H1 (cell line): ENCODE data around the gene MYD88. TPM values are rescaled to one million over a fixed set of nuclear protein-coding genes. Genes with fewer than 3 reads are reported as not detected.

Experiments
- CTCF ChIA-PET: fragments of 300-600 bp; sonication (Branson Sonifier 250); formaldehyde crosslinking; loops from one replicate; lab custom pipeline; 2021; ENCODE audit not compliant: partially characterized antibody; lab: Charles Lee
- POLR2A ChIA-PET: fragments of 300-600 bp; sonication (Branson Sonifier 250); formaldehyde crosslinking; loops from one replicate; lab custom pipeline; 2021; ENCODE audit warnings: inconsistent platforms; ENCODE audit not compliant: partially characterized antibody; lab: Charles Lee
- DNase-seq, 2 experiments: peaks; one replicate each; pipeline versions ENCODE4 v3.0.0 to v3.0.0-alpha.2; 2010 to 2022; ENCODE audit warnings: low spot score in 2 of 2, low read depth in 1 of 2, mixed read lengths in 1 of 2
- FAIRE-seq: peaks from 2 replicates; lab custom pipeline; 2011; peaks lifted over from hg19 to GRCh38; lab: Jason Lieb, UNC
- H2AFZ ChIP-seq: 2 replicates; pipeline ENCODE4 v1.8.1; 2012; ENCODE audit warnings: low read length, inconsistent platforms
- H2AK5ac ChIP-seq: 2 replicates; pipeline ENCODE4 v1.6.1; 2013; ENCODE audit warnings: low read depth, low read length
- H2BK120ac ChIP-seq: replicated peaks from 2 replicates; pipeline ENCODE3; 2013; ENCODE audit warnings: low read depth, low read length, inconsistent platforms
- H2BK12ac ChIP-seq: 2 replicates; pipeline ENCODE4 v1.6.1; 2013; ENCODE audit warnings: low read depth, low read length
- H2BK15ac ChIP-seq: 2 replicates; pipeline ENCODE4 v1.6.1; 2013; ENCODE audit warnings: low read length
- H2BK20ac ChIP-seq: 2 replicates; pipeline ENCODE4 v1.6.1; 2013; ENCODE audit warnings: low read length
- H2BK5ac ChIP-seq: 2 replicates; pipeline ENCODE4 v1.6.1; 2013; ENCODE audit warnings: low read depth, low read length
- H3K14ac ChIP-seq: 2 replicates; pipeline ENCODE4 v1.6.1; 2013; ENCODE audit warnings: inconsistent platforms; ENCODE audit not compliant: insufficient read length
- H3K18ac ChIP-seq: 2 replicates; pipeline ENCODE4 v1.6.1; 2013; ENCODE audit warnings: low read length; ENCODE audit errors: extremely low read depth
- H3K23ac ChIP-seq: 2 replicates; pipeline ENCODE4 v1.6.1; 2013; ENCODE audit warnings: inconsistent platforms; ENCODE audit not compliant: insufficient read length
- H3K23me2 ChIP-seq: 2 replicates; pipeline ENCODE4 v1.6.1; 2013; ENCODE audit warnings: low read depth, low read length
- H3K27ac ChIP-seq: 2 replicates; pipeline ENCODE4 v1.6.1; 2011; ENCODE audit warnings: low read depth, low read length, inconsistent platforms
- H3K27me3 ChIP-seq, 4 experiments: replicated peaks in 1 of 4; 1 replicate in 1 of 4; 2 replicates in 3 of 4; pipeline versions ENCODE4 v1.6.1 to v1.8.1; 2011 to 2013; ENCODE audit warnings: low read length in 3 of 4, mild to moderate bottlenecking in 3 of 4, inconsistent platforms in 2 of 4, mixed read lengths in 2 of 4, moderate library complexity in 1 of 4; ENCODE audit not compliant: control insufficient read depth in 3 of 4, insufficient read depth in 3 of 4; ENCODE audit errors: extremely low read depth in 1 of 4
- H3K36me3 ChIP-seq, 4 experiments: 2 replicates each; pipeline versions ENCODE4 v1.6.1 to v1.8.1; 2011 to 2013; ENCODE audit warnings: mild to moderate bottlenecking in 4 of 4, low read length in 3 of 4, moderate library complexity in 2 of 4, control low read depth in 1 of 4, inconsistent platforms in 1 of 4; ENCODE audit not compliant: insufficient read depth in 4 of 4, control insufficient read depth in 2 of 4
- H3K4ac ChIP-seq: replicated peaks from 2 replicates; pipeline ENCODE3; 2013; ENCODE audit warnings: low read length, low read depth, mixed read lengths, inconsistent platforms; ENCODE audit not compliant: insufficient read length
- H3K4me1 ChIP-seq, 4 experiments: replicated peaks in 1 of 4; 1 replicate in 1 of 4; 2 replicates in 3 of 4; pipeline versions ENCODE4 v1.6.1 to v1.8.1; 2011 to 2013; ENCODE audit warnings: low read length in 3 of 4, inconsistent platforms in 2 of 4, mixed read lengths in 1 of 4; ENCODE audit not compliant: insufficient read depth in 4 of 4, control insufficient read depth in 3 of 4
- H3K4me2 ChIP-seq, 2 experiments: 2 replicates each; pipeline versions ENCODE4 v1.6.1 to v1.8.1; 2011 to 2013; ENCODE audit warnings: low read depth in 2 of 2, low read length in 2 of 2, control low read depth in 1 of 2, inconsistent platforms in 1 of 2, mild to moderate bottlenecking in 1 of 2; ENCODE audit not compliant: insufficient read depth in 1 of 2
- H3K4me3 ChIP-seq, 4 experiments: fragments of 200-600, 300-600 bp in 1 of 4; sonication (generic), shearing (Covaris generic), sonication (Bioruptor Twin) in 1 of 4; 2 replicates each; pipeline versions ENCODE4 v1.5.1 to v1.8.1; 2011 to 2016; ENCODE audit warnings: low read length in 4 of 4, low read depth in 3 of 4, control low read depth in 2 of 4, inconsistent platforms in 2 of 4, mild to moderate bottlenecking in 2 of 4, mixed read lengths in 1 of 4, moderate library complexity in 1 of 4; ENCODE audit not compliant: insufficient read depth in 2 of 4; ENCODE audit errors: extremely low read depth in 1 of 4
- H3K56ac ChIP-seq: replicated peaks from 2 replicates; pipeline ENCODE3; 2013; ENCODE audit warnings: low read depth, mild to moderate bottlenecking, mixed read lengths, low read length, inconsistent platforms; ENCODE audit not compliant: insufficient read length
- H3K79me1 ChIP-seq: 2 replicates; pipeline ENCODE4 v1.6.1; 2013; ENCODE audit warnings: low read depth, low read length, control low read depth
- H3K79me2 ChIP-seq, 2 experiments: 2 replicates each; pipeline versions ENCODE4 v1.6.1 to v1.8.1; 2012 to 2013; ENCODE audit warnings: low read length in 2 of 2, mild to moderate bottlenecking in 2 of 2, inconsistent platforms in 1 of 2; ENCODE audit not compliant: insufficient read depth in 2 of 2, control insufficient read depth in 1 of 2
- H3K9ac ChIP-seq, 4 experiments: replicated peaks in 1 of 4; 1 replicate in 1 of 4; 2 replicates in 3 of 4; pipeline versions ENCODE4 v1.6.1 to v1.8.1; 2011 to 2013; ENCODE audit warnings: low read depth in 3 of 4, low read length in 3 of 4, control low read depth in 2 of 4, mild to moderate bottlenecking in 2 of 4, moderate library complexity in 2 of 4, inconsistent platforms in 1 of 4; ENCODE audit errors: extremely low read depth in 1 of 4
- H3K9me3 ChIP-seq, 2 experiments: 2 replicates each; pipeline versions ENCODE4 v1.6.1 to v1.8.1; 2012 to 2013; ENCODE audit warnings: mild to moderate bottlenecking in 2 of 2, moderate library complexity in 2 of 2, control low read depth in 1 of 2, inconsistent platforms in 1 of 2, low read depth in 1 of 2, low read length in 1 of 2, mixed read lengths in 1 of 2; ENCODE audit not compliant: insufficient read depth in 2 of 2
- H4K20me1 ChIP-seq, 2 experiments: replicated peaks in 1 of 2; 2 replicates each; pipeline versions ENCODE3 to v1.8.1; 2011 to 2013; ENCODE audit warnings: inconsistent platforms in 2 of 2, low read length in 2 of 2, mild to moderate bottlenecking in 1 of 2; ENCODE audit not compliant: insufficient read depth in 2 of 2, control insufficient read depth in 1 of 2
- H4K5ac ChIP-seq: 2 replicates; pipeline ENCODE4 v1.6.1; 2013; ENCODE audit warnings: low read length, low read depth, mixed read lengths, inconsistent platforms; ENCODE audit not compliant: insufficient read length
- H4K8ac ChIP-seq: 2 replicates; pipeline ENCODE4 v1.8.0; 2013; ENCODE audit warnings: mild to moderate bottlenecking, moderate library complexity, low read length, inconsistent platforms; ENCODE audit not compliant: insufficient read depth; ENCODE audit errors: extremely low read depth
- H4K91ac ChIP-seq: replicated peaks from 2 replicates; pipeline ENCODE3; 2013; ENCODE audit warnings: low read length, mixed read lengths, inconsistent platforms; ENCODE audit not compliant: insufficient read length
- ATF3 ChIP-seq: IDR thresholded peaks from 2 replicates; pipeline ENCODE4 v1.6.1; 2011; ENCODE audit warnings: low read depth, mild to moderate bottlenecking, low read length; ENCODE audit not compliant: insufficient read depth
- BACH1 ChIP-seq: IDR thresholded peaks from 2 replicates; pipeline ENCODE4 v1.6.1; 2012; ENCODE audit warnings: low read length, improper control_type of control experiment
- FOSL1 ChIP-seq: IDR thresholded peaks from 2 replicates; pipeline ENCODE4 v1.6.1; 2011; ENCODE audit warnings: mild to moderate bottlenecking, low read depth, low read length, moderate library complexity; ENCODE audit not compliant: insufficient read depth
- WGBS, 2 experiments: shearing (Covaris generic) in 1 of 2; methylation state at CpG; one replicate each; pipeline versions ENCODE4 v1.1.6 to v1.1.7; 2013 to 2015; ENCODE audit warnings: low lambda C conversion rate in 2 of 2, mixed read lengths in 2 of 2, inconsistent platforms in 1 of 2, low coverage in 1 of 2, missing lambda C conversion rate in 1 of 2; ENCODE audit not compliant: insufficient replicate concordance in 2 of 2, insufficient coverage in 1 of 2, insufficient read length in 1 of 2; ENCODE audit errors: extremely low coverage in 1 of 2, missing lambda C conversion rate in 1 of 2; 5-methylcytosine and 5-hydroxymethylcytosine counted together
- polyA plus RNA-seq, 7 experiments: library from polyadenylated mRNA; depleted of rRNA in 3 of 7; stranded (reverse) in 5 of 7; unstranded in 2 of 7; fragments of >200 nt in 5 of 7; fragments of 200-250 nt in 2 of 7; gene quantifications; 1 replicate in 5 of 7; 2 replicates in 1 of 7; 4 replicates in 1 of 7; pipeline versions ENCODE4 v1.2.1 to v1.2.3, GENCODE V29; 2011 to 2013; ENCODE audit warnings: missing spikeins in 2 of 7, mixed read lengths in 2 of 7
- total RNA-seq: library from RNA; stranded (reverse); fragmentation: NEBNext Ultra II Directional; extraction: Animal tissue kit (Norgen Biotek cat#: 25700); gene quantifications from 2 replicates; pipeline ENCODE4 v1.2.1, GENCODE V29; 2021

Gene MYD88
- total and polyA plus RNA-seq, 2 of the 8 experiments (the other 6 are each of a cell fraction or from before 2014, with no cell fraction given), result 22.1 to 22.5 TPM

- no peak overlapping the region for H4K8ac ChIP-seq
- TF ChIP-seq FOSL1, result no peak
- TF ChIP-seq ATF3, result no peak
- no peak for TF ChIP-seq BACH1
- no peaks in the 10 kb centered on the region for H3K79me2 ChIP-seq
- no peak overlapping the region for H3K23ac ChIP-seq
- no peak overlapping the region for H2BK12ac ChIP-seq
- no peaks in the 10 kb centered on the region for H3K9me3 ChIP-seq
- no peak overlapping the region for H2BK20ac ChIP-seq
- DNase-seq (no peak), FAIRE-seq (no peak)
- H3K56ac ChIP-seq, result no peak overlapping the region
- no peaks in the 10 kb centered on the region for H3K79me1 ChIP-seq
- H2BK15ac ChIP-seq, result no peak overlapping the region
- no peak overlapping the region for H2BK5ac ChIP-seq
- H3K18ac ChIP-seq, result no peak overlapping the region
- no peaks in the 10 kb centered on the region for H3K4me1 ChIP-seq
- ChIA-PET POLR2A (interaction anchor here (0.7 kb wide), 1 partner anchor 8 kb away, joined by 3 read pairs; no protein-coding TSS in a partner anchor), CTCF (interaction anchor here (0.9 kb wide), 1 partner anchor 136 kb away, joined by 4 read pairs; no protein-coding TSS in a partner anchor)
- H3K9ac ChIP-seq, result no peak overlapping the region
- H3K27ac ChIP-seq, result no peak overlapping the region
- no peak overlapping the region for H3K4me3 ChIP-seq
- WGBS, 2 experiments, result 90% methylated on average over 3 of the region's 3 CpGs; no CpG with 5 or more reads in 1 of the 2 experiments
- H3K4me2 ChIP-seq, result no peak overlapping the region
- no peaks in the 10 kb centered on the region for H3K23me2 ChIP-seq
- no peak overlapping the region for H3K14ac ChIP-seq
- no peak overlapping the region for H2AFZ ChIP-seq
- H4K20me1 ChIP-seq, result no peaks in the 10 kb centered on the region
- no peak overlapping the region for H3K4ac ChIP-seq
- H3K27me3 ChIP-seq, result no peaks in the 10 kb centered on the region
- H3K36me3 ChIP-seq, result no peaks in the 10 kb centered on the region
- H2AK5ac ChIP-seq, result no peak overlapping the region
- no peak overlapping the region for H4K5ac ChIP-seq
- H2BK120ac ChIP-seq, result no peak overlapping the region
- H4K91ac ChIP-seq, result no peak overlapping the region
Observed at GRCh38 chr3:38147421-38147820, 9.0 kb downstream of the MYD88 start.
